ENCODE data around the gene CCDC138. TPM values are rescaled to one million over a fixed set of nuclear protein-coding genes. Genes with fewer than 3 reads are reported as not detected.

CCDC138 gene
- total and polyA plus RNA-seq, 11 donors = 0.47 to 1.7 (median 1.0) TPM

DNA sequence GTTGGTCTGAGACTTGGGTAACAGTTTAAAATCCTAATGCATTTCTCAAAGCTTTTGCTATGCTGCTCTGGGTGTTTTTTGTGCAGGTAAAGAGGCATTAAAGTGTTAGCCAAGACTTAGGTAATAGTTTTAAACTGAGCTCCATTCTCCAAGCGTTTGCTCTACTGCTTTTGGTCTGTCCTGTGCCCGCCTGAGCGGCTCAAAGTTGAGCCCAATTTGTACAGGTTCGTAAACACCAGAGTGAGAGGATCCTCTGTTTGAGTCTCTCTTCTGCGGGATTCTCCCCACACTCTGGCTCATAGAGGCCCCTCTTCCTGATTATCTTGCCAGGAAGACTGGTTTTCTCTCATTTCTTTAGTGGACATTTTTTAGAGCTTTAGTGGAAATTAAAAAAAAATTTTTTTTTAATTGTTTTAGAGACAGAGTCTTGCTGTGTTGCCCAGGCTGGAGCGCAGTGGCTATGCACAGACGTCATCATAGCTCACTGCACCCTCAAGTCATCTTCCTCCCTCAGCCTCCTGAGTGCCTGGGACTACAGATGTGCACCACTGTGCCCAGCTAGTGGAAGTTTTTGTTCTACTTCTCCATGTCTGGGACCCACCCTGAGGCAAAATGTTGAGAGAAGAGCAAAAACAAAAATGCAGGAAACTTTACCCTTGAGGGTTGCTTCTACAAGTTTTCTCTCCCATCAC is 16.6 kb downstream of the CCDC138 start:
- peaks cover 0 to 35% (median 16%) of the 10 kb centered on the region in 9 donors for H3K36me3 ChIP-seq
- no peak overlapping the region for H3K27ac ChIP-seq
- TF ChIP-seq, protein P1, sequence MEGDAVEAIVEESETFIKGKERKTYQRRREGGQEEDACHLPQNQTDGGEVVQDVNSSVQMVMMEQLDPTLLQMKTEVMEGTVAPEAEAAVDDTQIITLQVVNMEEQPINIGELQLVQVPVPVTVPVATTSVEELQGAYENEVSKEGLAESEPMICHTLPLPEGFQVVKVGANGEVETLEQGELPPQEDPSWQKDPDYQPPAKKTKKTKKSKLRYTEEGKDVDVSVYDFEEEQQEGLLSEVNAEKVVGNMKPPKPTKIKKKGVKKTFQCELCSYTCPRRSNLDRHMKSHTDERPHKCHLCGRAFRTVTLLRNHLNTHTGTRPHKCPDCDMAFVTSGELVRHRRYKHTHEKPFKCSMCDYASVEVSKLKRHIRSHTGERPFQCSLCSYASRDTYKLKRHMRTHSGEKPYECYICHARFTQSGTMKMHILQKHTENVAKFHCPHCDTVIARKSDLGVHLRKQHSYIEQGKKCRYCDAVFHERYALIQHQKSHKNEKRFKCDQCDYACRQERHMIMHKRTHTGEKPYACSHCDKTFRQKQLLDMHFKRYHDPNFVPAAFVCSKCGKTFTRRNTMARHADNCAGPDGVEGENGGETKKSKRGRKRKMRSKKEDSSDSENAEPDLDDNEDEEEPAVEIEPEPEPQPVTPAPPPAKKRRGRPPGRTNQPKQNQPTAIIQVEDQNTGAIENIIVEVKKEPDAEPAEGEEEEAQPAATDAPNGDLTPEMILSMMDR (IDR thresholded peaks at IDR 0.05) = no peak
- no peak for TF ChIP-seq POLR2A (IDR thresholded peaks at IDR 0.05)
- ATAC-seq (no peak), DNase-seq (no peak)
- H3K27me3 ChIP-seq = no peaks in the 10 kb centered on the region
- no peaks in the 10 kb centered on the region for H3K4me1 ChIP-seq
- 92 to 99% (median 96%) methylated on average over 7 of the region's 7 CpGs for WGBS, 4 donors
- no peaks in the 10 kb centered on the region for H3K9me3 ChIP-seq
- no peak overlapping the region for H3K4me3 ChIP-seq
- intact Hi-C loops (cut with DNase I) = no loop called here

DNA sequence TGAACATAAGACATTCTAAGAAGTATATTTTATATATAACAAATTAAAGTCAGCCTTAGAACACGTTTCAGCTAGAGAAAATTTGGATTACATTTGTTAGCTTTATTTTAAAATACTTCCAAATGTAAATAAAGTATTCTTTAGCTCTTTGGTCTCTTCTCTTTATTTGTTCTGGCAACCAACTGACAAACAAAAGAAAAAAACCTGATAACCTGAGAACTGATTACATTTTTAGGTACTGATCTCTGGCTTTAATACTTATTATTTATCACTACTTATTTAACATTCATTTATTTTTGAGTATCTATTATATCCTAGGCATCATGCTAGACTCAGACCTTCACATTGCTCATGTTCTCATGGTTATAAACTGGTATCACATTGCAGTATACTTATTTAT is 18.5 kb downstream of the CCDC138 start:
- ATAC-seq (no peak), DNase-seq (no peak)
- no peak overlapping the region for H3K4me3 ChIP-seq
- peaks cover 0 to 29% (median 7%) of the 10 kb centered on the region in 9 donors for H3K36me3 ChIP-seq
- H3K4me1 ChIP-seq = no peaks in the 10 kb centered on the region
- intact Hi-C loops (cut with DNase I) = no loop called here
- TF ChIP-seq, protein P1 (IDR thresholded peaks at IDR 0.05) = no peak
- TF ChIP-seq POLR2A (IDR thresholded peaks at IDR 0.05) = no peak
- H3K27ac ChIP-seq = no peak overlapping the region
- 89 to 95% (median 94%) methylated on average over 1 of the region's 1 CpG for WGBS, 4 donors
- peaks cover 0 to 14% (median 5%) of the 10 kb centered on the region in 12 donors for H3K9me3 ChIP-seq
- H3K27me3 ChIP-seq = no peaks in the 10 kb centered on the region

DNA sequence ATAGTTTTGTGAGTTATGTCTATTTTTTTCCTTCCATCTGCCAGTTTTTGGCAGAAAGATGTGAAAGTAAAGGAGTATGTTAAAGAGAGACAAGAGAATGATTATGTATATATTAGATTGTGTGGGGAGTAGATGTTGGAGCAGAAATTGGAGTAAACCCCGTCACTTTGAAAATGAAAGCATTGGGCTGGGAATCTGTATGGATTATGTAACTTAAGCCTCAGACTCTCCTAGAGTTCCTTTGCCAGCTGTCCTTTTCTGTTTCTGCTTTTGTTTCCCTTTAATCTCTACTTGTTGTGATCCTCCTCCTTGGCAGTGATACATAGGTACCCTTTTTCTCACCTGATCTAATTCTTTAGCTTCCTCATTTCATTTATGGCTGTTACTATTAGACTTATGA is 19.2 kb downstream of the CCDC138 start:
- Histone ChIP-seq H3K36me3 (peaks cover 0 to 29% (median 7%) of the 10 kb centered on the region in 9 donors), H3K9me3 (peaks cover 0 to 20% (median 5%) of the 10 kb centered on the region in 12 donors), H3K4me1 (no peaks in the 10 kb centered on the region), H3K27me3 (no peaks in the 10 kb centered on the region), H3K4me3 (no peak overlapping the region), H3K27ac (no peak overlapping the region)
- WGBS, 4 donors = 88 to 100% (median 93%) methylated on average over 1 of the region's 1 CpG
- intact Hi-C loops (cut with DNase I) = no loop called here
- TF ChIP-seq POLR2A (IDR thresholded peaks at IDR 0.05) = no peak
- TF ChIP-seq, protein P1 (IDR thresholded peaks at IDR 0.05) = no peak
- DNase-seq (no peak), ATAC-seq (no peak)

DNA sequence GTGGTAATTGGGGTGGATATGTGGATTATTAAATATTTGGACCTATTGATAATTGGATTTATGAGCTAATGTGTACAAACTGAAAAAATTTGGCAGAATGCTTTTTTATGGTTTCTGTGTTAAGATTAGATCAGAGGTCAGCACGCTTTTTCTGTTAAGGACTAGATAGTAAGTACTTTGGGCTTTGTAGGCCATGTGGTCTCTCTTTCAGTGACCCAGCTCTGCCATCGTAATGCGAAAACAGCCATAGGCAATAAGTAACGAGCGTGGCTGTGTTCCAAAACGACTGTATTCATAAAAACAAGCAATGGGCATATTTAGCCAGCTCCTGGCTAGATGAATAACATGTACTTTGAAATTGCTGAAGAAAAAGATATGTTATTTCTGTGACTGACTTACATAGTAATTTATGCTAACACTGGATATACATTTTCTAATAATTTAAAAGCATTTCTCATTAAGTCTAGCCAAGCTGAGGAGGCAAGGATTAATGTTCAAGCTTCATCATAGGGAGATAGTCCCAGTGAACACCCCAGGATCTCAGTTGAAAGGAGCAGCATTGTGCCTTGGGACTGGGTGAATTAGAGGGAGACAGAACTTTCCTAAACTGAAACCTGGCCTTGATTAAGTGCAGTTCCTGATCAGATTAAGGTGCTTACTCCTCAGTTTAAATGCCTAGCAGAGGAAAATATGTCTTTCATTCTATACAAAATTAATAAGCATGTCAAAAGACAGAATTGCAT is 20.0 kb downstream of the CCDC138 start:
- H3K4me3 ChIP-seq = no peak overlapping the region
- intact Hi-C loops (cut with DNase I) = no loop called here
- peaks cover 0 to 29% (median 7%) of the 10 kb centered on the region in 9 donors for H3K36me3 ChIP-seq
- H3K4me1 ChIP-seq = no peaks in the 10 kb centered on the region
- no peak for DNase-seq
- peaks cover 0 to 20% (median 5%) of the 10 kb centered on the region in 12 donors for H3K9me3 ChIP-seq
- no peak for TF ChIP-seq POLR2A (IDR thresholded peaks at IDR 0.05)
- TF ChIP-seq, protein P1 (IDR thresholded peaks at IDR 0.05) = no peak
- 88 to 93% (median 92%) methylated on average over 6 of the region's 6 CpGs for WGBS, 4 donors
- H3K27me3 ChIP-seq = no peaks in the 10 kb centered on the region
- ATAC-seq = no peak
- H3K27ac ChIP-seq = no peak overlapping the region

Measured in heart left ventricle (tissue), 16 donors.